HEK293T (cell line): Measurements from ENCODE around the gene PSMC3IP.
"Not testable (repeated sequence)": the region's sequence is repeated elsewhere in the genome, so short reads cannot be mapped to it uniquely, and the experiment has no call there.

ENCODE experiments used
- CTCF ChIA-PET: fragments of 350-600 bp; formaldehyde crosslinking; extraction: SDS; loops from one replicate; lab custom pipeline; 2021; ENCODE audit warnings: antibody characterized with exemption, inconsistent platforms; lab: Yijun Ruan, JAX
- POLR2A ChIA-PET: fragments of 350-600 bp; formaldehyde crosslinking; extraction: SDS; loops from one replicate; lab custom pipeline; 2020; ENCODE audit warnings: antibody characterized with exemption, inconsistent platforms; lab: Yijun Ruan, JAX
- DNase-seq: peaks from one replicate; pipeline ENCODE4 v3.0.0; 2012; ENCODE audit warnings: mixed read lengths; ENCODE audit errors: extremely low spot score
- ARNT ChIP-seq: fragments of 450-650 bp; IDR thresholded peaks from 2 replicates; pipeline ENCODE4 v1.6.1; 2017; ENCODE audit warnings: mild to moderate bottlenecking
- BHLHE40 ChIP-seq: fragments of 450-650 bp; IDR thresholded peaks from 2 replicates; pipeline ENCODE4 v1.6.1; 2016; ENCODE audit warnings: mild to moderate bottlenecking, moderate library complexity, borderline replicate concordance
- CTBP1 ChIP-seq: fragments of 450-650 bp; IDR thresholded peaks from 2 replicates; pipeline ENCODE4 v1.6.1; 2016; ENCODE audit warnings: borderline replicate concordance
- ELF4 ChIP-seq: fragments of 450-650 bp; IDR thresholded peaks from 2 replicates; pipeline ENCODE4 v1.6.1; 2017; ENCODE audit warnings: antibody characterized with exemption
- FOXA1 ChIP-seq: fragments of 450-650 bp; IDR thresholded peaks from 2 replicates; pipeline ENCODE4 v1.6.1; 2016; ENCODE audit warnings: mild to moderate bottlenecking
- FOXK2 ChIP-seq: fragments of 450-650 bp; IDR thresholded peaks from 2 replicates; pipeline ENCODE4 v1.6.1; 2016; ENCODE audit warnings: mild to moderate bottlenecking
- FOXM1 ChIP-seq: fragments of 450-650 bp; IDR thresholded peaks from 2 replicates; pipeline ENCODE4 v1.6.1; 2017; ENCODE audit warnings: mild to moderate bottlenecking, borderline replicate concordance
- HDGF ChIP-seq: fragments of 450-650 bp; IDR thresholded peaks from 2 replicates; pipeline ENCODE4 v1.6.1; 2017; ENCODE audit warnings: antibody characterized with exemption, borderline replicate concordance
- L3MBTL2 ChIP-seq: fragments of 450-650 bp; conservative IDR thresholded peaks from 2 replicates; pipeline ENCODE4 v1.6.1; 2016; ENCODE audit warnings: mild to moderate bottlenecking
- LEF1 ChIP-seq: fragments of 450-650 bp; IDR thresholded peaks from 2 replicates; pipeline ENCODE4 v1.6.1; 2017; ENCODE audit warnings: mild to moderate bottlenecking, borderline replicate concordance
- NFRKB ChIP-seq: fragments of 450-650 bp; IDR thresholded peaks from 2 replicates; pipeline ENCODE4 v1.6.1; 2016; ENCODE audit warnings: mild to moderate bottlenecking, moderate library complexity
- PKNOX1 ChIP-seq: fragments of 450-650 bp; IDR thresholded peaks from 2 replicates; pipeline ENCODE4 v1.6.1; 2016
- SP1 ChIP-seq: fragments of 450-650 bp; IDR thresholded peaks from 2 replicates; pipeline ENCODE4 v1.6.1; 2017
- SUZ12 ChIP-seq: fragments of 450-650 bp; IDR thresholded peaks from 2 replicates; pipeline ENCODE4 v1.6.1; 2016; ENCODE audit warnings: mild to moderate bottlenecking
- TARDBP ChIP-seq: fragments of 450-650 bp; IDR thresholded peaks from 2 replicates; pipeline ENCODE4 v1.6.1; 2016
- ZNF384 ChIP-seq: fragments of 450-650 bp; IDR thresholded peaks from 2 replicates; pipeline ENCODE4 v1.6.1; 2016

PSMC3IP gene, protein sequence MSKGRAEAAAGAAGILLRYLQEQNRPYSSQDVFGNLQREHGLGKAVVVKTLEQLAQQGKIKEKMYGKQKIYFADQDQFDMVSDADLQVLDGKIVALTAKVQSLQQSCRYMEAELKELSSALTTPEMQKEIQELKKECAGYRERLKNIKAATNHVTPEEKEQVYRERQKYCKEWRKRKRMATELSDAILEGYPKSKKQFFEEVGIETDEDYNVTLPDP

DNA sequence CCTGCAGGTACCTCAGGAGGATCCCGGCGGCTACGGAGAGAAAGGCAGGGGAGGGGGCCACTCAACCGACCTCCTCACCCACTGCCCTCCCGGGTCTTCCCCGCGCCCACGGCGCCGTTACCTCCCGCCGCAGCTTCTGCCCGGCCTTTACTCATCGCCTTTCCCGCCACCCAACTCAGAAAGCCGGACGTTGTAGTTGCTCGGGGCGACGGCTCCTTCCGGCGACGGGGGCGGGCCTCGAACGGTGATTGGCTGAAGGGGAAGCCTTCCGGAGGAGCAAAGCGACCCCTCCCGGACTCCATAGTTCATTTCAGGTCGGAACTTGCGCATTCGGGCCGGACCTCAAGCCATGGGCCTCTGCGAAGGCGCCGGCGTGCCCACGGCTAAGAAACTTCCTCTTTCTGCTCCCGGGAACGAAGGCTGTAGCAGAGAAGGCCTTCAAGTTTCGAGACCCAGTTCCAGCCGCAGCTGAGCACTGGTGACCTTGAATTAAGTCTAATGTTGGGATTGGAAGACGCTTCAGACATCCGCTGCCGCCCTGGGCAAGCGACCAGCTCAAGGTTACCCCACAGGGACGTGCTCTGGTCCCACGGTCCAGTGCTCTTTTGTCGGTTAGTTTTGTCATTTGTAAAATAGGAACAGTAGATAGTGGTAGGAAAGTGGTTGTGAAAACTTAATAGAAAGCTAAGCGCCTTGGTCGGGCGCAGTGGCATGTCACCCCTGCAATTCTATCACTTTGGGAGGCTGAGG lies at the start of gene PSMC3IP:
PSMC3IP (minus strand) TSS at position 198 of the 750 bp plus-strand sequence; CDS start at position 155, 43 bp downstream.
- TF ChIP-seq ELF4 = 0 out of 2 replicates have a peak, but pooled peaks have one; percentile 49
- TF ChIP-seq HDGF = no peak
- TF ChIP-seq ARNT = no peak
- TF ChIP-seq L3MBTL2 = peak; percentile 61
- POLR2A ChIA-PET = interaction anchor here (0.6 to 6.4 kb wide), 26 partner anchors 8 to 246 kb away, joined by 3 to 122 read pairs (median 6); partner anchors contain the start of genes BECN1, CCR10, CNTNAP1 and MLX

GRCh38 chr17:42623732-42624596 lies 46.4 kb upstream of the PSMC3IP start:
- ChIA-PET CTCF (no interaction called here), POLR2A (interaction anchor here (0.9 to 3.6 kb wide), 3 partner anchors 14 to 55 kb away, joined by 4 to 20 read pairs (median 4); partner anchors contain the start of genes RETREG3, TUBG1 and TUBG2)
- no peak for DNase-seq
- TF ChIP-seq NFRKB (no peak), ELF4 (no peak), SP1 (no peak), L3MBTL2 (no peak), PKNOX1 (no peak), TARDBP (no peak), ZNF384 (no peak), ARNT (no peak), CTBP1 (no peak), SUZ12 (no peak), BHLHE40 (no peak), LEF1 (no peak), FOXK2 (no peak), HDGF (no peak), FOXM1 (no peak), FOXA1 (no peak)

More for the DNA sequence above, at the start of gene PSMC3IP:
- CTCF ChIA-PET = interaction anchor here (0.6 to 3.5 kb wide), 31 partner anchors 8 to 361 kb away, joined by 3 to 43 read pairs (median 4); partner anchors contain the start of genes BECN1, CNTNAP1, MLX and PLEKHH3
- DNase-seq = peak; percentile 96

- CTCF ChIA-PET = no interaction called here
- DNase-seq = no peak
- POLR2A ChIA-PET = interaction anchor here (3.6 kb wide), 1 partner anchor 13 kb away, joined by 20 read pairs; the partner anchor contains the start of genes RETREG3 and TUBG1
- TF ChIP-seq TARDBP (no peak), ARNT (no peak)
These were observed 45.7 kb upstream of the PSMC3IP start for GRCh38 chr17:42623271-42623670.

DNA sequence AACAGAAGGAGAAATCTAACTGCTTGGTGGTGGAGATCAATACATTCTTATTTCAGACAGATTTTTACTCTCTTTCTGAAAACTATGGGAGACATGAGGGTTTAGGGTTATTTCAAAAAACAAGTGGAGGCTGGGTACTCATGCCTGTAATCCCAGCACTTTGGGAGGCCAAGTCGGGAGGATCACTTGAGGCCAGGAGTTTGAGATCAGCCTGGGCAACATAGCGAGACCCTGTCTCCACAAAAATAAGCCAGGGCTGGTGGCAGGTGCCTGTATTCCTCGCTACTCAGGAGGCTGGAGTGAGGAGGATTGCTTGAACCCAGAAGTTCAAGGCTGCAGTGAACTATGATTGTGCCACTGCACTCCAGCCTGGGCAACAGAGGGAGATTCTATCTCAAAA lies 44.5 kb upstream of the PSMC3IP start:
- ChIA-PET POLR2A (interaction anchor here (0.7 to 3.6 kb wide), 3 partner anchors 11 to 18 kb away, joined by 3 to 20 read pairs (median 3); partner anchors contain the start of genes RETREG3 and TUBG1), CTCF (interaction anchor here (0.6 to 1.0 kb wide), 3 partner anchors 45 to 52 kb away, joined by 3 to 7 read pairs (median 4); partner anchors contain the start of gene PSMC3IP)
- DNase-seq = not testable (repeated sequence)

- no peak for TF ChIP-seq ARNT
- no peak for TF ChIP-seq HDGF
- TF ChIP-seq ELF4 = no peak
- TF ChIP-seq SP1 = no peak
- CTCF ChIA-PET = interaction anchor here (0.6 to 1.0 kb wide), 2 partner anchors 40 to 58 kb away, joined by 3 to 5 read pairs; partner anchors contain the start of genes PLEKHH3 and PSMC3IP
- no peak for DNase-seq
- POLR2A ChIA-PET = interaction anchor here (0.7 to 4.0 kb wide), 11 partner anchors 10 to 155 kb away, joined by 3 to 42 read pairs (median 5); partner anchors contain the start of genes CNTNAP1, PLEKHH3, PSMC3IP and RETREG3
These were observed 41.1 kb upstream of the PSMC3IP start for GRCh38 chr17:42618442-42619150.

- TF ChIP-seq CTBP1 (no peak), SUZ12 (no peak), FOXM1 (no peak), HDGF (no peak), BHLHE40 (no peak), ZNF384 (no peak), NFRKB (no peak), ARNT (no peak)
- ChIA-PET CTCF (interaction anchor here (0.5 to 0.6 kb wide), 3 partner anchors 49 to 107 kb away, joined by 3 read pairs; partner anchors contain the start of gene PLEKHH3), POLR2A (interaction anchor here (0.7 to 4.0 kb wide), 10 partner anchors 9 to 155 kb away, joined by 3 to 42 read pairs (median 5); partner anchors contain the start of genes CNTNAP1, PSMC3IP, RETREG3 and TUBG1)
- DNase-seq = no peak
These were observed 40.5 kb upstream of the PSMC3IP start for GRCh38 chr17:42617956-42618431.
